SK-N-SH (cell line): ENCODE results near the gene THSD4. TPM values are rescaled to one million over a fixed set of nuclear protein-coding genes. Genes with fewer than 3 reads are reported as not detected.

Experiments
- CTCF ChIA-PET: fragments of 300-600, 350-600 bp; formaldehyde crosslinking; extraction: SDS; loops from one replicate; lab custom pipeline; 2021; lab: Yijun Ruan, JAX
- POLR2A ChIA-PET: fragments of 350-600 bp; sonication (Branson Sonifier 250); formaldehyde crosslinking; extraction: SDS; loops from one replicate; lab custom pipeline; 2020; ENCODE audit warnings: antibody characterized with exemption, inconsistent platforms; lab: Yijun Ruan, JAX
- DNase-seq: peaks from one replicate; pipeline ENCODE4 v3.0.0; 2012
- H2AFZ ChIP-seq: fragments of 200-600 bp; sonication (generic); 2 replicates; pipeline ENCODE4 v1.8.1; 2016; ENCODE audit warnings: antibody characterized with exemption, mild to moderate bottlenecking, low read depth
- H3F3A ChIP-seq: fragments of 200-600 bp; sonication (generic); replicated peaks from 2 replicates; pipeline ENCODE3; 2016; ENCODE audit warnings: antibody characterized with exemption, mild to moderate bottlenecking; ENCODE audit not compliant: insufficient read depth
- H3K27ac ChIP-seq, 2 experiments: fragments of 200-500 bp in 1 of 2; fragments of 200-600 bp in 1 of 2; sonication (Bioruptor generic) in 1 of 2; sonication (generic), shearing (Covaris generic) in 1 of 2; 2 replicates each; pipeline versions ENCODE4 v1.5.1 to v1.6.1; 2014 to 2016; ENCODE audit warnings: low read depth in 2 of 2, inconsistent platforms in 1 of 2, low read length in 1 of 2, mild to moderate bottlenecking in 1 of 2, mixed read lengths in 1 of 2
- H3K27me3 ChIP-seq: fragments of 200-600 bp; sonication (generic), shearing (Covaris generic); 2 replicates; pipeline ENCODE4 v1.6.1; 2016; ENCODE audit warnings: mixed run types; ENCODE audit not compliant: insufficient read depth
- H3K36me3 ChIP-seq, 2 experiments: fragments of 200-500 bp in 1 of 2; fragments of 200-600 bp in 1 of 2; sonication (Bioruptor generic) in 1 of 2; sonication (generic) in 1 of 2; replicated peaks in 1 of 2; 2 replicates each; pipeline versions ENCODE3 to v1.5.1; 2014 to 2016; ENCODE audit warnings: low read length in 1 of 2, mild to moderate bottlenecking in 1 of 2; ENCODE audit not compliant: insufficient read depth in 2 of 2, control insufficient read depth in 1 of 2
- H3K4me1 ChIP-seq, 2 experiments: fragments of 200-500 bp in 1 of 2; fragments of 200-600 bp in 1 of 2; sonication (Bioruptor generic) in 1 of 2; sonication (generic), shearing (Covaris generic) in 1 of 2; 2 replicates each; pipeline versions ENCODE4 v1.5.1 to v1.6.1; 2014 to 2016; ENCODE audit warnings: low read depth in 1 of 2, low read length in 1 of 2, mixed run types in 1 of 2; ENCODE audit not compliant: insufficient read depth in 2 of 2, control insufficient read depth in 1 of 2
- H3K4me2 ChIP-seq: fragments of 200-600 bp; sonication (generic), shearing (Covaris generic); 2 replicates; pipeline ENCODE4 v1.6.1; 2017; ENCODE audit warnings: mixed run types
- H3K4me3 ChIP-seq, 2 experiments: fragments of 200-500 bp in 1 of 2; fragments of 200-600 bp in 1 of 2; sonication (Bioruptor generic) in 1 of 2; sonication (generic), shearing (Covaris generic) in 1 of 2; 2 replicates each; pipeline versions ENCODE4 v1.5.1 to v1.8.1; 2014 to 2016; ENCODE audit warnings: low read depth in 2 of 2, inconsistent platforms in 1 of 2, low read length in 1 of 2, mild to moderate bottlenecking in 1 of 2, mixed read lengths in 1 of 2, moderate library complexity in 1 of 2
- H3K79me2 ChIP-seq: fragments of 200-600 bp; sonication (generic); 2 replicates; pipeline ENCODE4 v1.8.1; 2017; ENCODE audit warnings: mild to moderate bottlenecking; ENCODE audit not compliant: insufficient read depth
- H3K9ac ChIP-seq: fragments of 200-600 bp; sonication (generic); 2 replicates; pipeline ENCODE4 v1.6.1; 2017; ENCODE audit warnings: mixed run types
- H3K9me2 ChIP-seq: fragments of 200-600 bp; sonication (generic); 2 replicates; pipeline ENCODE4 v1.6.1; 2017; ENCODE audit warnings: mixed run types
- H3K9me3 ChIP-seq: fragments of 200-600 bp; sonication (generic); 2 replicates; pipeline ENCODE4 v1.6.1; 2017; ENCODE audit warnings: mixed run types, mild to moderate bottlenecking, moderate library complexity
- H4K20me1 ChIP-seq: fragments of 200-600 bp; sonication (generic); 2 replicates; pipeline ENCODE4 v1.6.1; 2017; ENCODE audit warnings: mild to moderate bottlenecking, mixed run types; ENCODE audit not compliant: insufficient read depth
- CHD2 ChIP-seq: fragments of 150-350 bp; IDR thresholded peaks from 2 replicates; pipeline ENCODE4 v1.6.1; 2018; ENCODE audit warnings: low read length; ENCODE audit not compliant: partially characterized antibody
- EZH2phosphoT487 ChIP-seq: fragments of 200-600 bp; sonication (generic); IDR thresholded peaks from 2 replicates; pipeline ENCODE4 v1.6.1; 2017; ENCODE audit warnings: low read depth, mixed run types, mild to moderate bottlenecking, antibody characterized with exemption, moderate library complexity, borderline replicate concordance
- FOXM1 ChIP-seq: IDR thresholded peaks from 2 replicates; pipeline ENCODE4 v1.4.0; 2012; ENCODE audit warnings: low read depth, mild to moderate bottlenecking
- GATA2 ChIP-seq: sonication (generic); formaldehyde crosslinking; IDR thresholded peaks from 2 replicates; pipeline ENCODE4 v1.5.0; 2020; ENCODE audit warnings: mild to moderate bottlenecking, missing genetic modification reagents
- JUND ChIP-seq: IDR thresholded peaks from 2 replicates; pipeline ENCODE4 v1.4.0; 2012
- MXI1 ChIP-seq: IDR thresholded peaks from 2 replicates; pipeline ENCODE4 v1.6.1; 2012; ENCODE audit warnings: mild to moderate bottlenecking, low read depth, low read length, improper control_type of control experiment
- NFIC ChIP-seq: IDR thresholded peaks from 2 replicates; pipeline ENCODE4 v1.4.0; 2012; ENCODE audit warnings: borderline replicate concordance
- NRF1 ChIP-seq: IDR thresholded peaks from 2 replicates; pipeline ENCODE4 v1.6.1; 2012; ENCODE audit warnings: low read depth, mild to moderate bottlenecking, low read length
- POLR2AphosphoS5 ChIP-seq: IDR thresholded peaks from 2 replicates; pipeline ENCODE4 v1.6.1; 2012; ENCODE audit warnings: low read depth, low read length
- RCOR1 ChIP-seq: fragments of 150-350 bp; IDR thresholded peaks from 2 replicates; pipeline ENCODE4 v1.6.1; 2017; ENCODE audit warnings: antibody characterized with exemption, low read length
- RFX5 ChIP-seq: IDR thresholded peaks from 2 replicates; pipeline ENCODE4 v1.6.1; 2012; ENCODE audit warnings: mild to moderate bottlenecking, improper control_type of control experiment, low read length
- RXRA ChIP-seq: IDR thresholded peaks from 2 replicates; pipeline ENCODE4 v1.4.0; 2012; ENCODE audit warnings: low read depth, mild to moderate bottlenecking, borderline replicate concordance
- SMC3 ChIP-seq: IDR thresholded peaks from 2 replicates; pipeline ENCODE4 v1.6.1; 2012; ENCODE audit warnings: low read depth, low read length, improper control_type of control experiment
- TAF1 ChIP-seq: IDR thresholded peaks from 2 replicates; pipeline ENCODE4 v1.6.1; 2012; ENCODE audit warnings: low read depth, mild to moderate bottlenecking, low read length, moderate library complexity, borderline replicate concordance
- WGBS: methylation state at CpG from one replicate; pipeline ENCODE4 v1.1.6; 2017; ENCODE audit warnings: low lambda C conversion rate; 5-methylcytosine and 5-hydroxymethylcytosine counted together
- polyA plus RNA-seq, 3 experiments: library from polyadenylated mRNA; depleted of rRNA; stranded (reverse); fragments of >200 nt; gene quantifications; 2 replicates each; pipeline ENCODE4 v1.2.3, GENCODE V29; 2012
- TF ChIP-seq, protein P1 (sequence below): fragments of 200-600 bp; sonication (generic); IDR thresholded peaks from 2 replicates; pipeline ENCODE4 v1.6.1; 2017; ENCODE audit warnings: antibody characterized with exemption, mild to moderate bottlenecking, moderate library complexity
- TF ChIP-seq, protein P2 (sequence below): IDR thresholded peaks from 2 replicates; pipeline ENCODE4 v1.4.0; 2012; ENCODE audit warnings: low read depth, borderline replicate concordance
- TF ChIP-seq, protein P3 (sequence below): fragments of 150-350 bp; IDR thresholded peaks from 2 replicates; pipeline ENCODE4 v1.6.1; 2017; ENCODE audit warnings: antibody characterized with exemption, low read length, low read depth, borderline replicate concordance
- TF ChIP-seq, protein P4 (sequence below): IDR thresholded peaks from 2 replicates; pipeline ENCODE4 v1.4.0; 2012; ENCODE audit warnings: low read depth

Gene THSD4
- polyA plus RNA-seq, 1 of the 3 experiments (the other 2 are of a cell fraction), result 79.1 TPM

DNA sequence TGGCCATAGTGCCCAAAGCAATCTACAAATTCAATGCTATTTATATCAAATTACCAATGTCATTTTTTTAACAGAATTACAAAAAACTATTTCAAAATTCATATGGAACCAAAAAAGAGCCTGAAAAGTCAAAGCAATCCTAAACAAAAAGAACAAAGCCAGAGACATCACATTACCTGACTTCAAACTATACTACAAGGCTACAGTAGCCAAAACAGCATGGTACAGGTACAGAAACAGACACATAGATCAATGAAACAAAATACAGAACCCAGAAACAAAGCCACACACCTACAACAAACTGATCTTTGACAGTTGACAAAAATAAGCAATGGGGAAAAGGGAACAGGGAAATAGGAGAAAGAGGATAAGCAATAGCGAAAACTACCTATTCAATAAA lies 26.6 kb upstream of the THSD4 start:
- H3K4me2 ChIP-seq, result no peak overlapping the region
- no peak overlapping the region for H3K4me3 ChIP-seq
- H3K27ac ChIP-seq, result no peak overlapping the region
- no peak for DNase-seq
- TF ChIP-seq TAF1 (no peak), CHD2 (no peak), RXRA (no peak), JUND (no peak), RFX5 (no peak), FOXM1 (no peak), NRF1 (no peak), NFIC (no peak)
- TF ChIP-seq, protein P1, sequence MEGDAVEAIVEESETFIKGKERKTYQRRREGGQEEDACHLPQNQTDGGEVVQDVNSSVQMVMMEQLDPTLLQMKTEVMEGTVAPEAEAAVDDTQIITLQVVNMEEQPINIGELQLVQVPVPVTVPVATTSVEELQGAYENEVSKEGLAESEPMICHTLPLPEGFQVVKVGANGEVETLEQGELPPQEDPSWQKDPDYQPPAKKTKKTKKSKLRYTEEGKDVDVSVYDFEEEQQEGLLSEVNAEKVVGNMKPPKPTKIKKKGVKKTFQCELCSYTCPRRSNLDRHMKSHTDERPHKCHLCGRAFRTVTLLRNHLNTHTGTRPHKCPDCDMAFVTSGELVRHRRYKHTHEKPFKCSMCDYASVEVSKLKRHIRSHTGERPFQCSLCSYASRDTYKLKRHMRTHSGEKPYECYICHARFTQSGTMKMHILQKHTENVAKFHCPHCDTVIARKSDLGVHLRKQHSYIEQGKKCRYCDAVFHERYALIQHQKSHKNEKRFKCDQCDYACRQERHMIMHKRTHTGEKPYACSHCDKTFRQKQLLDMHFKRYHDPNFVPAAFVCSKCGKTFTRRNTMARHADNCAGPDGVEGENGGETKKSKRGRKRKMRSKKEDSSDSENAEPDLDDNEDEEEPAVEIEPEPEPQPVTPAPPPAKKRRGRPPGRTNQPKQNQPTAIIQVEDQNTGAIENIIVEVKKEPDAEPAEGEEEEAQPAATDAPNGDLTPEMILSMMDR, result no peak
- TF ChIP-seq, protein P2, sequence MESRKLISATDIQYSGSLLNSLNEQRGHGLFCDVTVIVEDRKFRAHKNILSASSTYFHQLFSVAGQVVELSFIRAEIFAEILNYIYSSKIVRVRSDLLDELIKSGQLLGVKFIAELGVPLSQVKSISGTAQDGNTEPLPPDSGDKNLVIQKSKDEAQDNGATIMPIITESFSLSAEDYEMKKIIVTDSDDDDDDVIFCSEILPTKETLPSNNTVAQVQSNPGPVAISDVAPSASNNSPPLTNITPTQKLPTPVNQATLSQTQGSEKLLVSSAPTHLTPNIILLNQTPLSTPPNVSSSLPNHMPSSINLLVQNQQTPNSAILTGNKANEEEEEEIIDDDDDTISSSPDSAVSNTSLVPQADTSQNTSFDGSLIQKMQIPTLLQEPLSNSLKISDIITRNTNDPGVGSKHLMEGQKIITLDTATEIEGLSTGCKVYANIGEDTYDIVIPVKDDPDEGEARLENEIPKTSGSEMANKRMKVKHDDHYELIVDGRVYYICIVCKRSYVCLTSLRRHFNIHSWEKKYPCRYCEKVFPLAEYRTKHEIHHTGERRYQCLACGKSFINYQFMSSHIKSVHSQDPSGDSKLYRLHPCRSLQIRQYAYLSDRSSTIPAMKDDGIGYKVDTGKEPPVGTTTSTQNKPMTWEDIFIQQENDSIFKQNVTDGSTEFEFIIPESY, result no peak
- TF ChIP-seq, protein P3, sequence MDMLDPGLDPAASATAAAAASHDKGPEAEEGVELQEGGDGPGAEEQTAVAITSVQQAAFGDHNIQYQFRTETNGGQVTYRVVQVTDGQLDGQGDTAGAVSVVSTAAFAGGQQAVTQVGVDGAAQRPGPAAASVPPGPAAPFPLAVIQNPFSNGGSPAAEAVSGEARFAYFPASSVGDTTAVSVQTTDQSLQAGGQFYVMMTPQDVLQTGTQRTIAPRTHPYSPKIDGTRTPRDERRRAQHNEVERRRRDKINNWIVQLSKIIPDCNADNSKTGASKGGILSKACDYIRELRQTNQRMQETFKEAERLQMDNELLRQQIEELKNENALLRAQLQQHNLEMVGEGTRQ, result no peak
- 100% methylated on average over 1 of the region's 1 CpG for WGBS
- peaks cover 3% of the 10 kb centered on the region; the same call in 1 of the 2 replicates for H3K9me3 ChIP-seq
- H3F3A ChIP-seq, result peaks cover 7% of the 10 kb centered on the region
- H3K36me3 ChIP-seq, result peaks cover 0 to 4% of the 10 kb centered on the region in 2 experiments
- H3K4me1 ChIP-seq, result peaks cover 0 to 9% of the 10 kb centered on the region in 2 experiments; a peak in 2 of 4 replicates
- H4K20me1 ChIP-seq, result no peaks in the 10 kb centered on the region
- no peaks in the 10 kb centered on the region for H3K9me2 ChIP-seq
- H3K79me2 ChIP-seq, result no peaks in the 10 kb centered on the region
- POLR2A ChIA-PET, result no interaction called here
- H2AFZ ChIP-seq, result no peak overlapping the region
- no peak overlapping the region for H3K9ac ChIP-seq
- CTCF ChIA-PET, result no interaction called here
- no peaks in the 10 kb centered on the region for H3K27me3 ChIP-seq

DNA sequence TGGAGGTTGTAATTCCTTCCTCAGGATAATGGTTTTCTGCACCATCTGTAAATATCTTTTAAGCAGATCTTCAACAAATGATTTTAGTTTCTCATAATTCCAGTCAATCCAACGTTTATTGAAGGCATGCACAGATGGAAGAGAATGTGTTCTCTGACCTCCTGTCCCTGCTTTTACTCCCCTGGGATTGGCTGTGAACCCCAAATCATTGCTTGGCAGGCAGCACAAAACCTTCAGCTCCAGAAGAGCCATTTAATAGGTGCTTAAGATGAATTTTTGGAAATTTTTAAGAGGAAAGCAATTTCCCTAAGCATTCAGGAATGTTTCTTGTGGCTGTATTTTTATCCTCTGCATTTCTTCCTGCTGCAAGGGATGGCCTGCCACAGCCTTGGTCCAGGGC lies 25.5 kb upstream of the THSD4 start:
- POLR2A ChIA-PET, result no interaction called here
- peaks cover 0 to 9% of the 10 kb centered on the region in 2 experiments; a peak in 2 of 4 replicates for H3K4me1 ChIP-seq
- no peak overlapping the region for H3K4me3 ChIP-seq
- WGBS, result 29% methylated on average over 1 of the region's 1 CpG
- no peak overlapping the region for H2AFZ ChIP-seq
- no peak overlapping the region for H3K9ac ChIP-seq
- no peaks in the 10 kb centered on the region for H4K20me1 ChIP-seq
- H3K27ac ChIP-seq, result no peak overlapping the region
- peaks cover 0 to 4% of the 10 kb centered on the region in 2 experiments for H3K36me3 ChIP-seq
- H3K9me3 ChIP-seq, result peaks cover 3% of the 10 kb centered on the region; the same call in 1 of the 2 replicates
- H3K27me3 ChIP-seq, result no peaks in the 10 kb centered on the region
- DNase-seq, result no peak
- TF ChIP-seq MXI1 (no peak), SMC3 (no peak), NFIC (no peak), EZH2phosphoT487 (no peak), RCOR1 (no peak), RXRA (no peak), GATA2 (CRISPR knock-in tag) (no peak), RFX5 (no peak), POLR2AphosphoS5 (no peak), FOXM1 (no peak)
- TF ChIP-seq, protein P3, result no peak
- TF ChIP-seq, protein P4, sequence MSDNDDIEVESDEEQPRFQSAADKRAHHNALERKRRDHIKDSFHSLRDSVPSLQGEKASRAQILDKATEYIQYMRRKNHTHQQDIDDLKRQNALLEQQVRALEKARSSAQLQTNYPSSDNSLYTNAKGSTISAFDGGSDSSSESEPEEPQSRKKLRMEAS, result no peak
- TF ChIP-seq, protein P1, result no peak
- H3K9me2 ChIP-seq, result no peaks in the 10 kb centered on the region
- H3K79me2 ChIP-seq, result no peaks in the 10 kb centered on the region
- peaks cover 6% of the 10 kb centered on the region for H3F3A ChIP-seq
- CTCF ChIA-PET, result no interaction called here
- no peak overlapping the region for H3K4me2 ChIP-seq
